Measurements from ENCODE around the gene CNMD. TPM values are rescaled to one million over a fixed set of nuclear protein-coding genes. Genes with fewer than 3 reads are reported as not detected.

CNMD gene
- not detected in 5 replicates for total RNA-seq (2022; extraction: Qiagen RNA extraction; ENCODE audit: low read depth)

DNA sequence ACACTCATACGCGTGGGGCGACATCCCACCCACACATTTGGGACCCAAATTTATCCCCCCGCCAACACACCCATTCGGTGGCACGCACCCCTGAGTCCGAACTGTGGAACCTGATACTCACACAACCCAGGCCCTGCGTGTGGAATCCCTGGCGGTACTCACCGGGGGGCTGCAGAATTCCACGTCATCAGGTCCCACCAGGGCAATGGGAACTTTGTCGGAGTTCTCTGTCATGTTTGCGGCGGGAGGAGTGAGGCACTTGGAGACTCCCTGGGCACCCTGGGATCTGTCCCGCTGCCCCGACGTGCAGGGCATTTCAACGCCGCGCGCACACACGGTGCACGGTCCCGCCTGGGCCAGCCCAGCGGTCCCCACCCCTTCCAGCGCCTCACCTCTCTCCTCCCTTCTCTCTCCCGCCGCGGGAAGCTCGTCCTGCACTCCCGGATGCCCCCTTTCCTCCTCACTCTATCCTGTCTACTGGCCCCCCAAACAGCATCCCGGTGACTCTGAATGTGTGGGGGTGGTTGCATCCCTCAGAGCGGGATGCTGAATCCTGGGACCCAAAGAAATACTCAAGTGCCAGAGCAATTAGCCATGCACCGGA is at the start of gene CNMD:
CNMD (minus strand) TSS at position 353 of the 604 bp plus-strand sequence; CDS start at position 234, 119 bp downstream.

Other genes with a start within 250 kb of the CNMD start
- gene HNRNPA1L2, start 97.4 kb downstream of the CNMD start, total RNA-seq (2022; extraction: Qiagen RNA extraction; ENCODE audit: low read depth): 5.4 to 6.1 TPM (median 5.8 TPM) in 5 replicates
- 38.0 to 50.7 TPM (median 49.5 TPM) in 5 replicates for gene SUGT1, start 87.0 kb downstream of the CNMD start, total RNA-seq (2022; extraction: Qiagen RNA extraction; ENCODE audit: low read depth)
- not detected in 5 replicates for gene PCDH8, start 108.8 kb upstream of the CNMD start, total RNA-seq (2022; extraction: Qiagen RNA extraction; ENCODE audit: low read depth)